A673 (cell line): ENCODE measurements around the gene CDC42EP5. TPM values are rescaled to one million over a fixed set of nuclear protein-coding genes. Genes with fewer than 3 reads are reported as not detected.

Source experiments
- BruUV-seq: library from RNA; stranded (reverse); fragments of 400-500 nt; replicated peaks from 2 replicates; lab custom pipeline; 2021; lab: Mats Ljungman, UMichigan
- CTCF ChIA-PET: fragments of 300-600 bp; sonication (Branson Sonifier 250); formaldehyde crosslinking; loops from one replicate; lab custom pipeline; 2022; ENCODE audit warnings: antibody characterized with exemption; lab: Charles Lee
- POLR2A ChIA-PET: fragments of 300-600 bp; sonication (Branson Sonifier 250); formaldehyde crosslinking; loops from one replicate; lab custom pipeline; 2022; ENCODE audit warnings: antibody characterized with exemption; ENCODE audit not compliant: low non-redundant PET; lab: Charles Lee
- DNase-seq: peaks from one replicate; pipeline ENCODE4 v3.0.0-alpha.2; 2015; ENCODE audit warnings: low spot score
- H3K27ac ChIP-seq: fragments of 200-600 bp; sonication (generic); 2 replicates; pipeline ENCODE4 v1.5.1; 2016; ENCODE audit warnings: mixed run types, low read depth, mild to moderate bottlenecking, mixed read lengths, antibody characterized with exemption, low read length; ENCODE audit not compliant: poor library complexity, severe bottlenecking
- H3K27me3 ChIP-seq: fragments of 200-600 bp; sonication (generic); replicated peaks from 2 replicates; pipeline ENCODE4 v1.6.1; 2017; ENCODE audit warnings: mixed run types, low read depth, mild to moderate bottlenecking, mixed read lengths, antibody characterized with exemption, low read length; ENCODE audit not compliant: insufficient read depth, poor library complexity
- H3K36me3 ChIP-seq: fragments of 200-600 bp; sonication (generic); 2 replicates; pipeline ENCODE4 v1.6.1; 2016; ENCODE audit warnings: mixed run types, mild to moderate bottlenecking, mixed read lengths, antibody characterized with exemption, low read length; ENCODE audit not compliant: insufficient read depth, poor library complexity, severe bottlenecking
- H3K4me1 ChIP-seq: fragments of 200-600 bp; sonication (generic); 2 replicates; pipeline ENCODE4 v1.6.1; 2017; ENCODE audit warnings: mixed run types, mild to moderate bottlenecking, mixed read lengths, antibody characterized with exemption, low read length; ENCODE audit not compliant: insufficient read depth, poor library complexity, severe bottlenecking
- H3K4me3 ChIP-seq: fragments of 200-600 bp; sonication (generic); 2 replicates; pipeline ENCODE4 v1.5.1; 2016; ENCODE audit warnings: low read depth, mixed run types, mild to moderate bottlenecking, mixed read lengths, low read length; ENCODE audit not compliant: poor library complexity, severe bottlenecking
- H3K9me3 ChIP-seq: fragments of 200-600 bp; sonication (generic); 2 replicates; pipeline ENCODE4 v1.6.1; 2016; ENCODE audit warnings: mixed run types, low read depth, mild to moderate bottlenecking, mixed read lengths, antibody characterized with exemption, low read length; ENCODE audit not compliant: poor library complexity, severe bottlenecking
- CTCF ChIP-seq: fragments of 300-800, 200-600 bp; sonication (generic); conservative IDR thresholded peaks from 2 replicates; pipeline ENCODE4 v1.5.1; 2017; ENCODE audit warnings: low read depth, mild to moderate bottlenecking, antibody characterized with exemption, low read length, moderate library complexity, mixed read lengths
- EZH2 ChIP-seq: fragments of 200-600 bp; sonication (generic); IDR thresholded peaks from 2 replicates; pipeline ENCODE4 v1.6.1; 2017; ENCODE audit warnings: borderline replicate concordance, low read depth, mild to moderate bottlenecking, mixed read lengths, antibody characterized with exemption, low read length; ENCODE audit not compliant: poor library complexity, severe bottlenecking
- intact Hi-C: fragments of 100-400 bp; cut with micrococcal nuclease; formaldehyde crosslinking; loops from one replicate; pipeline ENCODE4 v1.10.0; 2022; ENCODE audit not compliant: unreplicated experiment
- total RNA-seq: library from RNA; stranded (reverse); gene quantifications from 2 replicates; pipeline ENCODE4 v1.2.3, GENCODE V29; 2021

CDC42EP5 gene
- total RNA-seq, 1 experiment from 2014 or later, result 111 TPM

DNA sequence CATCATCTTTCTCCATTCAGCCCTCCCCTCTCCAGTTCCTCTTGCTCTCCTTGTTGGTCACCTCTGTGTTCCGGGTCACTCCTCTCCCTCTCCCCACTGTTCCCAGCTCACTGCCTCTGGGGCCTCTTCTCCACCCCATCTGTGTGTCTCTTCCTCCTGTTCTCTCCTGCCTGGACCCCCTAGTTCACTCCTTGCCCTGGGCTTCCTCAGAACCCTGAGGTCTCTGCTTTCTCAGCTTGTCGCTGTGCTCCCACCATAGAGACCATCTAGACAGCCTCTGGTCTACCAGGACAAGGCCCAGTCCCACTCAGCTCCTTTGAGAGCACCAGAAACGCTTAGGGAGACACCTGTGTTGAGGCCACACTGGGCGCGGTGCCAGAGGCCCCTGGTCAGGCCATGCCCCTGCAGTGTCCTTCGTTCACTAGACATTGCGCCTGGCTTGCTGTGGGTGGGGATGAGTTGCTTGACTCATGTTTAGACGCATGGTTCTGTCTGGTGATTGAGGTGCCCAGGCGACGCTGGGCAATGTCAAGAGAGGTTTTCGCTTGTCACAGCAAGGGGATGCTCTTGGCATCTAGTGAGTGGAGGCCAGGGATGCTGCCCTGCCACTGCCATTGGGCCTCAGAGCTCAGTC lies 14.3 kb downstream of the CDC42EP5 start:
- no peak for DNase-seq
- TF ChIP-seq CTCF, result no peak
- TF ChIP-seq EZH2, result no peak
- BruUV-seq, result no TSS peak
- POLR2A ChIA-PET, result interaction anchor here (0.6 to 0.7 kb wide), 2 partner anchors 10 to 263 kb away, joined by 3 to 5 read pairs; partner anchors contain the start of gene LENG8
- intact Hi-C loops, result no loop called here
- CTCF ChIA-PET, result no interaction called here
- H3K27ac ChIP-seq, result no peak overlapping the region
- H3K4me1 ChIP-seq, result peaks cover 24% of the 10 kb centered on the region
- H3K36me3 ChIP-seq, result peaks cover 66% of the 10 kb centered on the region
- no peaks in the 10 kb centered on the region for H3K9me3 ChIP-seq
- H3K4me3 ChIP-seq, result no peak overlapping the region
- H3K27me3 ChIP-seq, result no peaks in the 10 kb centered on the region

GRCh38 chr19:54457773-54458647 lies 15.1 kb downstream of the CDC42EP5 start:
- BruUV-seq, result TSS peak; percentile 0
- intact Hi-C loops, result no loop called here
- no peak for DNase-seq
- no peaks in the 10 kb centered on the region for H3K9me3 ChIP-seq
- H3K4me3 ChIP-seq, result no peak overlapping the region
- H3K36me3 ChIP-seq, result peaks cover 74% of the 10 kb centered on the region
- CTCF ChIA-PET, result no interaction called here
- H3K27ac ChIP-seq, result no peak overlapping the region
- TF ChIP-seq EZH2 (no peak), CTCF (no peak)
- H3K27me3 ChIP-seq, result no peaks in the 10 kb centered on the region
- POLR2A ChIA-PET, result no interaction called here
- H3K4me1 ChIP-seq, result peaks cover 24% of the 10 kb centered on the region

DNA sequence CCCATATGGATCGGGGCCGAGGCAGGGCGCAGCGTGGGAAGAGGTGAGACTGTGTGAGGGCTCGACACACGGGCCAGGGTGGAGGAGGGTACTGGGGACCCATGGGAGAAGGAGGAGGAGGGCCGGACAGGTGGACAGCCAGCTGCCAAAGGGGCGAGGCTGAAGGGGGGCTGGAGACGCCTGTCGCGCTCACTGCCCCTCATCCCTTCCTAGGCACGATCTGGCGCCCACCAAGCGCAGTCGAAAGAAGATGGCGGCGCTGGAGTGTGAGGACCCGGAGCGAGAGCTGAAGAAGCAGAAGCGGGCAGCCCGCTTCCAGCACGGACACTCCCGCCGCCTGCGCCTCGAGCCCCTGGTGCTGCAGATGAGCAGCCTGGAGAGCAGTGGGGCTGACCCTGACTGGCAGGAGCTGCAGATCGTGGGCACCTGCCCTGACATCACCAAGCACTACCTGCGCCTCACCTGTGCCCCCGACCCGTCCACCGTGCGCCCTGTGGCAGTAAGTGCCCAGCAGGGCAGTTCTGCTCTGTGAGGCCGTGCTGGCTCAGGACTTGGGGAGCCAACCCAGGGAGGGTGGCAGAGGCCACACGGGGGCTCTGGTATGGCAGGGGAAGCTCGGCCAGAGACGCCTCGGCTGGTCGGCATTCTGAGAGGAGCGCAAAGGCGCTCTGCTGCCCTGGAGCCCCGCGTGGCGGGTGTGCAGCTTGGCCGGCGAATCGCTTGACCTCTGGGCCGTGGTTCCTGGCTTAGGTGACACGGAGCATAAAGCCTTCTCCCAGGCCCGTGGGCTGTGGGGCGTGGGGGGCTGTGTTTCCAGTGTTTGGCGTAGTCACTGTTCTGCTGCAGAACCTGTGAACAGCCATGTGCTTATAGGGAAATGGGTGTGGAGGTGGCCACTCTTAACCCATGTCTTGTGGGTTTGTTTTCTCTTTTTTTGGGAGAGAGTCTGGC lies 16.4 kb downstream of the CDC42EP5 start:
- H3K27me3 ChIP-seq, result no peaks in the 10 kb centered on the region
- peaks cover 12% of the 10 kb centered on the region for H3K4me1 ChIP-seq
- ChIA-PET CTCF (no interaction called here), POLR2A (no interaction called here)
- H3K36me3 ChIP-seq, result peaks cover 87% of the 10 kb centered on the region
- no peak overlapping the region for H3K27ac ChIP-seq
- no peaks in the 10 kb centered on the region for H3K9me3 ChIP-seq
- no TSS peak for BruUV-seq
- DNase-seq, result no peak
- no peak overlapping the region for H3K4me3 ChIP-seq
- TF ChIP-seq CTCF (no peak), EZH2 (no peak)
- intact Hi-C loops, result no loop called here
